ENCODE results near the gene GNAT2. TPM values are rescaled to one million over a fixed set of nuclear protein-coding genes. Genes with fewer than 3 reads are reported as not detected.

Gene GNAT2
- not detected in 2 replicates for total RNA-seq (2014; rRNA removed; shearing (Covaris generic))
- polyA plus RNA-seq (2016; fragmentation: Nextera tagmentation; extraction: Ambion mirVana), result 0.32 TPM in 1 of 2 replicates, not detected in the other

GRCh38 chr1:109619576-109620400 is at the start of gene GNAT2, which contains the start of gene AMPD2:
Gene GNAT2 (minus strand): TSS chr1:109619616. CDS start chr1:109612870, 6,746 bp downstream.
Gene AMPD2 (plus strand): TSS chr1:109619837. CDS start chr1:109621176, 1,339 bp downstream.
- Histone ChIP-seq H3K4me2 (ENCODE audit: unreplicated experiment) (peak within 1 kb of the TSS; percentile 95), H3F3A (ENCODE audit: insufficient read depth) (peaks cover 36% of the 10 kb centered on the region), H2AFZ (peak within 1 kb of the TSS; percentile 69), H3K27me3 (replicated peaks; ENCODE audit: insufficient read depth) (no peaks in the 10 kb centered on the region), H3K4me1 (ENCODE audit: insufficient read depth) (peaks cover 61% of the 10 kb centered on the region), H3K36me3 (ENCODE audit: low read depth) (no peaks in the 10 kb centered on the region), H3K9me3 (ENCODE audit: low read depth) (no peaks in the 10 kb centered on the region), H3K9ac (peak within 1 kb of the TSS; percentile 100), H3K9me2 (ENCODE audit: insufficient read depth) (no peaks in the 10 kb centered on the region), H4K20me1 (ENCODE audit: insufficient read depth) (no peaks in the 10 kb centered on the region; the same call in 1 of the 2 replicates), H3K4me3 (peak within 1 kb of the TSS; percentile 92), H3K79me2 (ENCODE audit: insufficient read depth) (peaks cover 51% of the 10 kb centered on the region), H3K27ac (peak within 1 kb of the TSS; percentile 99)
- WGBS, 2 experiments (ENCODE audit: low coverage in 1 of 2, low lambda C conversion rate in 2 of 2, missing lambda C conversion rate in 2 of 2), result 1 to 2% methylated on average over 42 to 45 of the region's 47 CpGs
- peak; percentile 94 for DNase-seq
- in situ Hi-C loops (cut with MboI), result no loop called here
- TF ChIP-seq EZH2phosphoT487 (IDR thresholded peaks at IDR 0.05; ENCODE audit: insufficient read depth, low read depth) (no peak), EZH2 (IDR thresholded peaks at IDR 0.05; ENCODE audit: insufficient read depth, poor library complexity, severe bottlenecking) (no peak)

GRCh38 chr1:109668123-109668775 is 48.8 kb upstream of the GNAT2 start:
- Histone ChIP-seq H3K4me1 (ENCODE audit: insufficient read depth) (peaks cover 10% of the 10 kb centered on the region; the same call in 1 of the 2 replicates), H4K20me1 (ENCODE audit: insufficient read depth) (no peaks in the 10 kb centered on the region), H3F3A (ENCODE audit: insufficient read depth) (no peaks in the 10 kb centered on the region), H3K9me3 (ENCODE audit: low read depth) (no peaks in the 10 kb centered on the region), H3K4me3 (peak overlapping the region; percentile 70), H3K27ac (no peak overlapping the region), H3K27me3 (replicated peaks; ENCODE audit: insufficient read depth) (no peaks in the 10 kb centered on the region), H3K9me2 (ENCODE audit: insufficient read depth) (no peaks in the 10 kb centered on the region), H3K9ac (peak overlapping the region; percentile 67), H3K79me2 (ENCODE audit: insufficient read depth) (no peaks in the 10 kb centered on the region), H2AFZ (peak overlapping the region; percentile 84), H3K4me2 (ENCODE audit: unreplicated experiment) (peak overlapping the region; percentile 92), H3K36me3 (ENCODE audit: low read depth) (no peaks in the 10 kb centered on the region)
- 6 to 8% methylated on average over 13 to 18 of the region's 26 CpGs for WGBS, 2 experiments (ENCODE audit: low coverage in 1 of 2, low lambda C conversion rate in 2 of 2, missing lambda C conversion rate in 2 of 2)
- DNase-seq, result peak; percentile 36
- TF ChIP-seq EZH2phosphoT487 (IDR thresholded peaks at IDR 0.05; ENCODE audit: insufficient read depth, low read depth) (no peak), EZH2 (IDR thresholded peaks at IDR 0.05; ENCODE audit: insufficient read depth, poor library complexity, severe bottlenecking) (no peak)
- in situ Hi-C loops (cut with MboI), result no loop called here

GRCh38 chr1:109667452-109668122 is 48.2 kb upstream of the GNAT2 start, which contains the start of gene GSTM2:
Gene GSTM2 (plus strand): TSS chr1:109668057. CDS start chr1:109668116, 59 bp downstream.
- H3K9ac ChIP-seq, result peak within 1 kb of the TSS; percentile 67
- in situ Hi-C loops (cut with MboI), result no loop called here
- H4K20me1 ChIP-seq (ENCODE audit: insufficient read depth), result no peaks in the 10 kb centered on the region
- peak within 1 kb of the TSS; percentile 84 for H2AFZ ChIP-seq
- H3K27me3 ChIP-seq (replicated peaks; ENCODE audit: insufficient read depth), result no peaks in the 10 kb centered on the region
- H3K4me3 ChIP-seq, result peak within 1 kb of the TSS; percentile 70
- no peak within 1 kb of the TSS for H3K27ac ChIP-seq
- DNase-seq, result peak; percentile 93
- H3K9me2 ChIP-seq (ENCODE audit: insufficient read depth), result no peaks in the 10 kb centered on the region
- WGBS, 2 experiments (ENCODE audit: low coverage in 1 of 2, low lambda C conversion rate in 2 of 2, missing lambda C conversion rate in 2 of 2), result 8 to 11% methylated on average over 16 to 22 of the region's 22 CpGs
- H3K4me1 ChIP-seq (ENCODE audit: insufficient read depth), result peaks cover 10% of the 10 kb centered on the region; the same call in 1 of the 2 replicates
- peak within 1 kb of the TSS; percentile 92 for H3K4me2 ChIP-seq (ENCODE audit: unreplicated experiment)
- no peaks in the 10 kb centered on the region for H3K9me3 ChIP-seq (ENCODE audit: low read depth)
- no peaks in the 10 kb centered on the region for H3F3A ChIP-seq (ENCODE audit: insufficient read depth)
- H3K36me3 ChIP-seq (ENCODE audit: low read depth), result no peaks in the 10 kb centered on the region
- TF ChIP-seq EZH2 (IDR thresholded peaks at IDR 0.05; ENCODE audit: insufficient read depth, poor library complexity, severe bottlenecking), result no peak
- no peak for TF ChIP-seq EZH2phosphoT487 (IDR thresholded peaks at IDR 0.05; ENCODE audit: insufficient read depth, low read depth)
- H3K79me2 ChIP-seq (ENCODE audit: insufficient read depth), result no peaks in the 10 kb centered on the region

GRCh38 chr1:109664671-109665070 is 45.3 kb upstream of the GNAT2 start:
- Histone ChIP-seq H2AFZ (no peak overlapping the region), H3K9me3 (ENCODE audit: low read depth) (no peaks in the 10 kb centered on the region), H3K27ac (no peak overlapping the region), H3K9me2 (ENCODE audit: insufficient read depth) (no peaks in the 10 kb centered on the region), H3F3A (ENCODE audit: insufficient read depth) (no peaks in the 10 kb centered on the region), H3K4me2 (ENCODE audit: unreplicated experiment) (no peak overlapping the region), H3K36me3 (ENCODE audit: low read depth) (no peaks in the 10 kb centered on the region), H3K9ac (no peak overlapping the region), H3K4me1 (ENCODE audit: insufficient read depth) (peaks cover 10% of the 10 kb centered on the region; the same call in 1 of the 2 replicates), H3K4me3 (no peak overlapping the region), H3K27me3 (replicated peaks; ENCODE audit: insufficient read depth) (no peaks in the 10 kb centered on the region), H3K79me2 (ENCODE audit: insufficient read depth) (no peaks in the 10 kb centered on the region), H4K20me1 (ENCODE audit: insufficient read depth) (no peaks in the 10 kb centered on the region)
- WGBS, 2 experiments (ENCODE audit: low coverage in 1 of 2, low lambda C conversion rate in 2 of 2, missing lambda C conversion rate in 2 of 2), result 87 to 91% methylated on average over 1 of the region's 1 CpG
- no peak for TF ChIP-seq EZH2 (IDR thresholded peaks at IDR 0.05; ENCODE audit: insufficient read depth, poor library complexity, severe bottlenecking)
- TF ChIP-seq EZH2phosphoT487 (IDR thresholded peaks at IDR 0.05; ENCODE audit: insufficient read depth, low read depth), result no peak
- DNase-seq, result no peak
- in situ Hi-C loops (cut with MboI), result no loop called here

Measured in GM23248 (cell line).